DMS79 (cell line): ENCODE results near the gene CCDC107.
A peak's percentile ranks its signal among the peaks of the same experiment; 100 is the strongest.
"Not testable (repeated sequence)": the region's sequence is repeated elsewhere in the genome, so short reads cannot be mapped to it uniquely, and the experiment has no call there.

Experiments
- DNase-seq: peaks from one replicate; lab custom pipeline; 2025; lab: John Stamatoyannopoulos, UW

CCDC107 gene, protein sequence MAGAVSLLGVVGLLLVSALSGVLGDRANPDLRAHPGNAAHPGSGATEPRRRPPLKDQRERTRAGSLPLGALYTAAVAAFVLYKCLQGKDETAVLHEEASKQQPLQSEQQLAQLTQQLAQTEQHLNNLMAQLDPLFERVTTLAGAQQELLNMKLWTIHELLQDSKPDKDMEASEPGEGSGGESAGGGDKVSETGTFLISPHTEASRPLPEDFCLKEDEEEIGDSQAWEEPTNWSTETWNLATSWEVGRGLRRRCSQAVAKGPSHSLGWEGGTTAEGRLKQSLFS

GRCh38 chr9:35658137-35658967 lies at the start of gene CCDC107:
CCDC107 (plus strand) TSS chr9:35658292; CDS start chr9:35658380, 88 bp downstream.
- peak; percentile 57 for DNase-seq

DNA sequence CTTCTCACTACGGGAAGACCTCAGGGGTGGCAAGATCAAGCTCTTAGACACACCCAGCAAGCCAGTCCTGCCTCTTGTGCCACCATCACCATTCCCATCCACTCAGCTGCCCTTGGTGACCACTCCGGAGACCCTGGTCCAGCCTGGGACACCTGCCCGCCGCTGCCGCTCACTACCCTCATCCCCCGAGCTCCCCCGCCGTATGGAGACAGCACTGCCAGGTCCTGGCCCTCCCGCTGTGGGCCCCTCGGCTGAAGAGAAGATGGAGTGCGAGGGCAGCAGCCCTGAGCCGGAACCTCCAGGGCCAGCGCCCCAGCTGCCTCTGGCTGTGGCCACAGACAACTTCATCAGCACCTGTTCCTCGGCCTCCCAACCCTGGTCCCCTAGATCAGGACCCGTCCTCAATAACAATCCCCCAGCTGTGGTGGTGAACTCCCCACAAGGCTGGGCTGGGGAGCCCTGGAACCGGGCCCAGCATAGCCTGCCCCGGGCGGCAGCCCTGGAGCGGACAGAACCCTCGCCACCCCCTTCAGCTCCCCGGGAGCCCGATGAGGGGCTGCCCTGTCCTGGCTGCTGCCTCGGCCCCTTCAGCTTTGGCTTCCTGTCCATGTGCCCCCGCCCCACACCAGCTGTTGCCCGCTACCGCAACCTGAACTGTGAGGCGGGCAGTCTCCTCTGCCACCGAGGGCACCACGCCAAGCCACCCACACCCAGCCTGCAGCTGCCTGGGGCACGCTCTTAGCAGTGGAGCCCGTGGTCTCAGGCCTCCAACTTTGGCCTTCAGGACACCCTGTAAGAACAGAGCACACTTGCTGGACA lies 48.9 kb upstream of the CCDC107 start:
- no peak for DNase-seq

GRCh38 chr9:35609820-35610163 lies 48.3 kb upstream of the CCDC107 start:
- no peak for DNase-seq

DNA sequence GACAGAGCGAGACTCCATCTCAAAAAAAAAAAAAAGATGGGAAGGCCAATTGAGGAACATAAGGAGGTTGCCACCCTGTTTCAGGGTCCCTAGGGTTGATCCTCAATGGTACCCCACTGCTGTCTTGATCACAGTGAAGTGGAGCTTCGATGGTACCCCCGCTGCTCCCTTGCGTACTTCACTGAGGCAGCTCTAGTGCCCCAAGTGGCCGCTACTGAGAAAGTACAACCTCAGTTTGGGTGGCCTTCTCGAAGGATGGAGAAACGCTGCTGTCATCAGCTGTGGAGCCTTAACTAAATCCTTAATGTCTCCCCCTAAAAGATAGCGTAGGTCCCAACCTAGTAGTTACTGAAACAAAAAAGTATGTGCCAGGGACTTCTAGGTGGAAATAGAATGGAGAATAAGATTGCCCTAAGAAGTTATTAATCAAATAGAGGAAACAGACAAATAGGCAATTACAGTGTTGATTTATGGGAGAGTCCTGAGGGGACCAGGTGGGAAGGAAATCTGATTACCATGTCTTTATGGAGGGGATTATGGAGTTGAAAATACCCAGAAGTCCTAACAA lies 46.8 kb upstream of the CCDC107 start:
- no peak for DNase-seq

DNA sequence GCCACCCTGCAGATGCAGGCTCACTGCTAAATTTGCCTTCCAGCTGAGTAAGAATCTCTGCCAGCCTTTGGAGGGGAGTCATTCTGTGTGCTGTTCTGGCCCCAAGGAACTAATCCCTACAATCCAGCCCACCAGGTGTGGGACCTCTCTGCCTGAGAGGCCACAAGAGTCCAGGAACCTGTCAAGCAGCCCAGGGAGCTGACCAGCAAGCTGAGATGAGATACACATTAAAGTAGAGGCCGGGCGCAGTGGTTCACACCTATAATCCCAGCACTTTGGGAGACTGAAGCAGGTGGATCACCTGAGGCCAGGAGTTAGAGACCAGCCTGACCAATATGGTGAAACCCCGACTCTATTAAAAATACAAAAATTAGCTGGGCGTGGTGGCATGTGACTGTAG lies 46.0 kb upstream of the CCDC107 start:
- DNase-seq = not testable (repeated sequence)

DNA sequence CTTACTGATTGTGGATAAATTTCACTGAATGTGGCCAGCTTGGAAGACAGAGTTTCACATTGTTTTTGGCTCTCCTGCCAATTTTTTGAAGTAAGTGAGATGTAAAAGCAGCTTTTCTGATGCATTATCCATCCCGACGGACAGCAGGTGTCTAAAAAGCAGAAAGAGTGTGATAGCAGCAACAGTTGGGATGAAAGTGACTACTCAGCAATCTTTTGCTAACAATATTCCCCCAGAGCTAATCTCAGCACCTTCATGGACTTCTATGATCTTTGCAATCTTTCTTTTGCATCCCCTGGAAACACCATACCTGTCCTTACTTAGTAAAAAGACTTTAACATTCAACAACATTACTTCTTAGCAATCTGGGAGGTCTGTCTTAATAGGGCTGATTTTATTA lies 45.2 kb upstream of the CCDC107 start:
- DNase-seq = no peak

- DNase-seq = peak; percentile 10
Observed at GRCh38 chr9:35615981-35616680, 42.0 kb upstream of the CCDC107 start.

- DNase-seq = peak; percentile 36
Observed at GRCh38 chr9:35616681-35617459, 41.2 kb upstream of the CCDC107 start.

- DNase-seq = no peak
Observed at GRCh38 chr9:35617548-35617947, 40.5 kb upstream of the CCDC107 start.

DNA sequence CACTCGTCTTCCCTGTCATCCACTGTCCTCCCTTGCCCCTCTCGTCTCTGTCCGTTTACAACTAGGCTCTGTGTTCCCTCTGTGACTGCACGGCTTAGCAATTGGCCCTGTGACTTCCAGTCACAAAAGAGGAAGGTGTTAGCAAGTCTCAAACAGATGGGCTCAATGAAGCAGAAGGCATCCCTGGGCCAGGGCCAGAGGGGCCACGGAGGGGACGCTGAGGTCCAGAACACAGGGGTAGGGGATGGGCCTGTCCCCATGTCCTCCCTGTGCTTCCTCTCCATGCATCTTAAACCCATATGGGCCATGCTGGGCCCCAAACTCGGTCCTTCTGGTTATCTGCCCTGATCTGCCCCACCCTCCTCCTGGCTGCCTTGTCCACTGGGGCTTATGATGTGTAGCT lies 39.8 kb upstream of the CCDC107 start, which contains the start of gene CD72:
CD72 (minus strand) TSS at position 89 of the 403 bp plus-strand sequence. CDS start 110 bp downstream, outside the sequence.
- DNase-seq = no peak

DNA sequence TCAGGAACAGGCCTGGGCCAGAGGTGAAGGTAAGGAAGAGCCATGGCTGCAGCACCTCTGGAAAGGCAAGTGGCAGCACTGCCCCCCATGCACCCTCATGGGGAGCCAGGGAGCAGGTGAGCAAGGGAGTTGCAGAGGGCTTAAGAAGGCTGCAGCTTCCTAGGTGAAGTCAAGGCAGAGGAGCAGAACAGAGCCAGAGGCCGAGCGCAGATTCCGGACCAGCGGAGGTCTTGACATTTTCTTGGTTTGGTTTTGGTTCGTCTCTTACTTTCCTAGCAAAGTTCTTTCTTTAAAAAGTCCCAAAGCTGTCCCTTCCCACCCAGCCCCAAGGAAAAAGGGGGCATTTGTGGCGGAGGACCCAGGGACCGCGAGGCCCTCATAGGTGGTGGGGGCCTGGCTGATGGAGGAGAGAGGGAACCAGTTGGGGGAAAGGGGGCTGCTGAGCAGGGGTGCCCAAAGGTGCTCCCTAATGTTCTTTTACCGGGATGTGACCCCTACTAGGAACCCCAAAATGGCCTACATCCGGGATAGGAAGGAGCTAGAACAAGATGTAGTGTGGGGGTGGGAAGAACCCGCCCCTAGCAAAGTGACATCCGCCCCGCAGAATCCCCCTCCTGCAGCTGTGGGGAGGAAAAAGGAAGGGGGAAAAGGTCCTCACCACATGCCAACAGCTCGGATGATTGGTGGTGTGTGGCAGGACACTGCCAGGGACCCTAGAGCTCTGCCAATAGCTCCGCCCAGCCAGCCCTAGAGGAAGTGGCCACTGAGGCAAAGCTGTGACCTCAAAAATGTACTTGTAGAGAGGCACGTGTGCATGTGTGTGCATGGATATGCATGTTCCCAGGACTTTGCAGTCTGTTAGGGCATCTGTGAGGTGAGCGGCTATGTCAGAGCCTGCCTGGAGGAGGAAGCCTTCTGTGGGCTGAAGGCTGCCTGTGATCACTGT lies 39.0 kb upstream of the CCDC107 start:
- DNase-seq = no peak

- DNase-seq = no peak
Observed at GRCh38 chr9:35619800-35620158, 38.3 kb upstream of the CCDC107 start.

DNA sequence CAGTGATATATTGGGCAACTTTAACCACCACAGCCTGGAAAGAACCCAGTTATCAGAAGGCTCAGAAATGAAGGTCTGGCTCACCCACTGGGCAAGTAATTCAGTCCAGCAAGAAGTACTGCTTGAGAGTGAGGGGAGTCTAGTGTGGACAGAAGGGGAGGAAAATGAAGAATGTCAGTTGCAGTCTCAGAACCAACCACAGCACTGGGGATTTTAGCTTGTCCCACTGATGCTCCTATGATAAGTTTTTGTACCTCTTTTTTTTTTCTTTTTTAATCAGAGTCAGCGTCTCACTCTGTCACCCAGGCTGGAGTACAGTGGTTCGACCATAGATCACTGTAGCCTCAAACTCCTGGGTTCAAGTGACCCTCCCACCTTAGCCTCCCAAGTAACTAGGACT lies 30.5 kb upstream of the CCDC107 start:
- DNase-seq = no peak

- DNase-seq = no peak
Observed at GRCh38 chr9:35628389-35628991, 29.6 kb upstream of the CCDC107 start.

DNA sequence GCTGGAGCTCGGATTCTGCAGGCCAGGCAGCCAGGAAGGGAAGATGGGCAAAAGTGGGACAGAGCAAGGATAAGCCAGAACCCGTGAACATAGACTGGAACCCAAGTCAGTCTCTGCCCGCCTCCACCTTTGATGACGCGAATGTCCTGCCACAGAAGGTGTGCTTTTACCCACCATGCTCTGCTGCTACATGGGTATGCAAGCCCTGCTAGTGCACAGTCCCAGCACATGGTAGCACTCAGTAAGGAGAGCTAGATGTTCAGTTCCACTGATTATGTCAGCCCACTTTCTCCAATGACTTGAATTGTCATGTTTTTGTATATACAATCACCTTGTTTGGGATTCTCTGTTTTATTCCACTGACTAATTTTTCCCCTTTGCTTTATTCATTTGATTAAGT lies 28.5 kb upstream of the CCDC107 start:
- no peak for DNase-seq

GRCh38 chr9:35635730-35636129 lies 22.4 kb upstream of the CCDC107 start:
- no peak for DNase-seq

GRCh38 chr9:35636135-35636876 lies 21.8 kb upstream of the CCDC107 start:
- DNase-seq = no peak

GRCh38 chr9:35636877-35637246 lies 21.2 kb upstream of the CCDC107 start:
- DNase-seq = not testable (repeated sequence)
